NCI-H1436 treated with DMSO at 0.1 percent for 48 hours (cell line): Measurements from ENCODE around the gene SMIM12.

Experiments
- DNase-seq: peaks from one replicate; lab custom pipeline; 2025; lab: John Stamatoyannopoulos, UW

SMIM12 gene

GRCh38 chr1:34872133-34872503, 12.6 kb upstream of the SMIM12 start:
- DNase-seq = no peak

- no peak for DNase-seq
Observed at GRCh38 chr1:34871443-34872132, 12.0 kb upstream of the SMIM12 start.

- DNase-seq = no peak
Observed at GRCh38 chr1:34870395-34870794, 10.8 kb upstream of the SMIM12 start.

GRCh38 chr1:34869760-34870159, 10.2 kb upstream of the SMIM12 start:
- DNase-seq = no peak

- no peak for DNase-seq
Observed at GRCh38 chr1:34868230-34869049, 8.9 kb upstream of the SMIM12 start.

- no peak for DNase-seq
Observed at GRCh38 chr1:34867415-34867814, 7.9 kb upstream of the SMIM12 start.

GRCh38 chr1:34866762-34867109, 7.2 kb upstream of the SMIM12 start:
- DNase-seq = no peak

- no peak for DNase-seq
Observed at GRCh38 chr1:34865981-34866761, 6.6 kb upstream of the SMIM12 start.

- DNase-seq = no peak
Observed at GRCh38 chr1:34865573-34865972, 6.0 kb upstream of the SMIM12 start.

- no peak for DNase-seq
Observed at GRCh38 chr1:34864759-34865158, 5.2 kb upstream of the SMIM12 start.

GRCh38 chr1:34863501-34863900, 4.0 kb upstream of the SMIM12 start:
- DNase-seq = no peak

GRCh38 chr1:34858901-34859445, 576 bp downstream of the SMIM12 start:
- no peak for DNase-seq

- no peak for DNase-seq
Observed at GRCh38 chr1:34856697-34857096, 2.9 kb downstream of the SMIM12 start.

- peak; percentile 84 for DNase-seq
Observed at GRCh38 chr1:34852677-34853217, 6.8 kb downstream of the SMIM12 start.

- DNase-seq = no peak
Observed at GRCh38 chr1:34851431-34852105, 8.0 kb downstream of the SMIM12 start.

GRCh38 chr1:34850382-34850781, 9.2 kb downstream of the SMIM12 start:
- no peak for DNase-seq

GRCh38 chr1:34847094-34847493, 12.5 kb downstream of the SMIM12 start:
- DNase-seq = no peak

GRCh38 chr1:34846265-34846664, 13.3 kb downstream of the SMIM12 start:
- DNase-seq = no peak

GRCh38 chr1:34845131-34845901, 14.2 kb downstream of the SMIM12 start:
- no peak for DNase-seq

- DNase-seq = no peak
Observed at GRCh38 chr1:34844252-34844634, 15.3 kb downstream of the SMIM12 start.
